GM18517 (cell line): ENCODE measurements around the gene LIMS2.

ENCODE experiments used
- ATAC-seq: cut with Tn5 transposase; IDR thresholded peaks from one replicate; pipeline ENCODE4 v1.9.1; 2021; ENCODE audit warnings: mild to moderate bottlenecking, moderate library complexity; ENCODE audit not compliant: unreplicated experiment

Gene LIMS2

DNA sequence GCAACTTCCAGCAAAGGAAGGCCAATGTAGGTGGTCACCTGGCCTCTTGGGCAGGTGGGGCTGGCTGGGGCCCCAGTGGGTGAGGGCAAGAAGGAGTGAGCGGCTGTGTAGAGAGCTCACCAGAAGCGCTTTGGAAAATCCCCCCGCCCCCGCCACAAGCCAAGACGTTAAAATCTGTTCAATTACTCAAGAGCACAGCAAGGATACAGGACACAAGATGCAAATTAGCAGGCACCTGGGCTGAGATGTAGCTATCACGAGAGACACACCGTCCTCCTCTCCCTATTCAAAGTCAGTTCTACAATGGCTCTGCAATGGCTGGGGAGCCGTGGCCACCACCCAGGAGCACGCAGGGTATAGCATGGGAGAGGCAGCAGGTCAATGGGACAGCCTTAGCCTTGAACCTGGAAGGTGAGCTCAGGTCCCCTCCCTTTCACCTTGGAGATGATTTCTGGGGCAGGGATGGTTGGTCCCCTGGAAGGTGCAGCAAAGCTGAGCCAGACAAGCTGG is 67.9 kb downstream of the LIMS2 start:
- no peak for ATAC-seq

DNA sequence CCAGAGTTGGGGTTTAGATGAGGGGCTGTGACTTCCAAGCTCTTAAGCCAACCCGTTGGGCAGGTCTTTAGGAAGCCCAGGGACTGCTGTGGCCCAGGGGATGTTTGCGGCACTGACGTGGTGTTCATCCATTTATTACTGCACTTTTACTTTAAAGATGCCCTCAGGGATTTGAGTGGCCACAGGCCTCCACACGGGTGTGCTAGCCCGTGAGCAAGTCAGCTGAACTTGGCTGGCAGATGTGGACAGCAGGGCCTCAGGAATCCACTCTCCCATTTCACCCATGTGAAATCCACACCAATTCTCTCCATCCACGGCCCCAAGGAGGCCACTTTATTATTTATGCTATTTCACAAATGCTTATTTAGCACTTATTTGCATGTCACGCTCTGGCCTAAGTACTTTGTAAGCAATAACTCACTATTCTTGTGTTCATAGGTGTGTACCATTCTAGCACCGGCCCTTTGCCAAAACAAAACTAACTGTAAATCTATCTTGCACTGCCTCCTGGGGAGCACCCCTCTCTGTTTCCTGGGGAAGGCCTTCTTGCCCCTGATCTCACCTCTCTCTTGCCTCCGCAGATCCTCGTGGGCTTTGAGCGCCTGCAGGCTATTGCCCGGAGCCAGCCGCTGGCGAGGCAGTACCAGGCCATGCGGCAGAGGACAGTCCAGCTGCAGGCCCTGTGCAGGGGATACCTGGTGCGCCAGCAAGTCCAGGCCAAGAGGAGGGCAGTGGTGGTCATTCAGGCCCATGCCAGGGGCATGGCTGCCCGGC is 68.5 kb downstream of the LIMS2 start:
- ATAC-seq, result no peak

DNA sequence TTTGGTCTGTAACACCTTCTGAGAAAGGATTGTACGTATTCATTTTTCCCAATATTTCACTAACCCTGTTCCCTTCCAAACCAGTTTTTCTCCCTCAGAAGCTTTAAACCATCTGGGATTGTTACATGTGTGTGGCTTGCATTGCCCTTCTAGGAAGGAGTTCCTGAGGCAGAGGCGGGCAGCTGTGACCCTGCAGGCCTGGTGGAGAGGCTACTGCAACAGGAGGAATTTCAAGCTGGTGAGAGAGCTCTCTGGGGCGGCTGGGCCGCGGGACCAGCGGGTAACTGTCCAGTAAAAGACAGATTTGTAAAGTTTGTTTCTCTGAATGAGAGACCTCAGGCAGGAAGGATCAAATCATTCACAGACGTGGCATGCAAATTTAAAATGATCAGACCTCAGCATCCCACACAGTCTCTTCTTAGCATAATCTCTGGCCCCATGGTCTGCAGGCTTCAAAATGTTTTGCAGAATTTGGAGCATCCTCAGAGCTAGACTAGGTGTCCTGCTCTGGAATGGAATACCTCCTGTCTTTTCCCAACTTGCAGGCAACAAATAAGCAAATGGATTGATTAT is 69.6 kb downstream of the LIMS2 start:
- no peak for ATAC-seq

DNA sequence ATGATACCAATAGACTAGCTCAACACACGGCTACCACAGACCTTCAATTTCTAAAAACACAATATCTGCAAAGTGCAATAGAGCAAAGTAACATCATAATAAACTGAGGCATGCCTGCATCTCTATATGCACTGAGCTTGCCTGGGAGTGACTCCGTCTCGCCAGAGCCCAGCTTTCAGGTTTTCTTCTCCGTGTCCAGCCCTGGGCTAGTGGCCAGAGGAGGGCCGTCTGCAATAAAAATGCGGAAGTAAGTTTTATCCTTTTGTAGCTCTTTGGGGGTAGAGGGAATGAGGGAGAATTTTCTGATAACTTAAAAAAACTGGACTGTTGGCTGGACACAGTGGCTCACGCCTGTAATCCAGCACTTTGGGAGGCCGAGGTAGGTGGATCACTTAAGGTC is 70.3 kb downstream of the LIMS2 start:
- ATAC-seq, result no peak

GRCh38 chr2:127599211-127599610 is 76.1 kb downstream of the LIMS2 start:
- no peak for ATAC-seq

GRCh38 chr2:127598711-127599110 is 76.6 kb downstream of the LIMS2 start:
- no peak for ATAC-seq

DNA sequence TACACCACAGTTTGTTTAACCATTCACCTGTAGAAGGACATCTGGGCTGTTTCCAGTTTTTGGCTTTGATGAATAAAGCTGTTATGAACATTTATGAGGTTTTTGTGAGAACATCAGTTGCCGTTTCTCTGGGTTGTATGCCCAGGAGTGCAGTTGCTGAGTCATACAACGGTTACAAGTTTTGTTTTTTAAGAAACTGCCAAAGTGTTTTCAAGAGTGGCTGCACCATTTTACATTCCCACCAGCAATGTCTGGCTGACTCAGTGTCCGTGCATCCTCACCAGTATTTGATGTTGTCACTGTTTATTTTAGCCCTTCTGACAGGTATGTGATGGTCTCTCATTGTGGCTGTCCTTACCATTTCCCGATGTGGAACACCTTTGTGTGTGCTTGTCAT is 77.3 kb downstream of the LIMS2 start:
- ATAC-seq, result no peak

- ATAC-seq, result no peak
Observed at GRCh38 chr2:127597046-127597983, 78.0 kb downstream of the LIMS2 start.

DNA sequence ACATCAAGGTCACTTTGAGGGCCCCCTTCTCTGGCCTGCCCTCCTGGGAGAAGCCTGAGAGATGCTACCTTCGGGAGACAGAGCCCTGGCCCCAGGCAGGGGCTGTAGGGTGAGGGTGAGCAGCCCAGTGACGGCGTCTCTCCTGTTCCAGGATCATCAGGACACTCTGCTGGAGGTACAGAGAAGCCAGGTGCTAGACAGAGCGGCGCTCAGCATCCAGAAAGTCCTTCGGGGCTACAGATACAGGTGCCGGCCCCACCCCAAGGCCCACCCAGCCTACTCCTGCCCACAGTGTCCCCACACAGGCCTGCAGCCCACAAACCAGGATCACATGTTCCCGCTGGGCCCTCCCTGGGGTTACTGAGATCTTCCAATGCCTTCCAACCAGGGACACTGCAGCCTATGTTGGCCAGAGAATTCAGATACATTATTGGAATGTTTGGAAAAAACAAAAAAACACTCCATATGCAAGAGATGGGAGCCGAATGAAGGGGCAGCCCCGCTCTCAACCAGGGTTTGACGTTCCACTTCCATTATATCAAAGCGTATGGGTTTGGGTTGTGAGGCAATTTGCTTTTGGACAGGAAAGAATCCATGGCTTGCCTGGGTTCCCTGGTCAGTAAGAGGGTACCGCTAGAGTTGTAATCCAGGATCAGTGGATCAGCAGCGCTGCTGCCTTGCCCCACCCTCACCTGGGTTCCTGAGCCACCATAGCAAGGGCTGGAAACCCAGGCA is 78.9 kb downstream of the LIMS2 start:
- no peak for ATAC-seq

DNA sequence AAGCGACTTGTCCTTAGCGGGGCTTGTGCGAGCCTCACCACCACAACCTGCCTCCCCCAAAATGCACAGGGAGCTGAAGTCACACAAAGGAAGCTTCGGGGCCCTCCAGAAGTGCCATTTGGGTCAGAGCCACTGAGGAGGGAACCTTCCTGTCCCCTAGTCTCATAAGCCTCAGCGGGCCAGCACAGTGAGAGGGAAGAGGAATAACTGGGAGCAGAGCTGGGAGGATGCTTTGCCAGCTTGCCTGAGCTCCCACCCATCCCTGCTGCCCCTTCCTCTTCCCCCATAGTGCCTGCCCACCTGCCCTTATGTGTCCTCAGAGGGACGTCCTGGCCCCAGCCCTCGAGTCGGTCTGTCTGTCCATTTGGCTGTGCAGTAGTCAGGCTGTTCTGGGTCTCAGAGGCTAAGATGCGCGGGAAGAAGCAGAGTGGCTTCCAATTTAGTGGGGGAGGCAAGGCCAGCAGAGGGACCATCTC is 81.2 kb downstream of the LIMS2 start:
- no peak for ATAC-seq

DNA sequence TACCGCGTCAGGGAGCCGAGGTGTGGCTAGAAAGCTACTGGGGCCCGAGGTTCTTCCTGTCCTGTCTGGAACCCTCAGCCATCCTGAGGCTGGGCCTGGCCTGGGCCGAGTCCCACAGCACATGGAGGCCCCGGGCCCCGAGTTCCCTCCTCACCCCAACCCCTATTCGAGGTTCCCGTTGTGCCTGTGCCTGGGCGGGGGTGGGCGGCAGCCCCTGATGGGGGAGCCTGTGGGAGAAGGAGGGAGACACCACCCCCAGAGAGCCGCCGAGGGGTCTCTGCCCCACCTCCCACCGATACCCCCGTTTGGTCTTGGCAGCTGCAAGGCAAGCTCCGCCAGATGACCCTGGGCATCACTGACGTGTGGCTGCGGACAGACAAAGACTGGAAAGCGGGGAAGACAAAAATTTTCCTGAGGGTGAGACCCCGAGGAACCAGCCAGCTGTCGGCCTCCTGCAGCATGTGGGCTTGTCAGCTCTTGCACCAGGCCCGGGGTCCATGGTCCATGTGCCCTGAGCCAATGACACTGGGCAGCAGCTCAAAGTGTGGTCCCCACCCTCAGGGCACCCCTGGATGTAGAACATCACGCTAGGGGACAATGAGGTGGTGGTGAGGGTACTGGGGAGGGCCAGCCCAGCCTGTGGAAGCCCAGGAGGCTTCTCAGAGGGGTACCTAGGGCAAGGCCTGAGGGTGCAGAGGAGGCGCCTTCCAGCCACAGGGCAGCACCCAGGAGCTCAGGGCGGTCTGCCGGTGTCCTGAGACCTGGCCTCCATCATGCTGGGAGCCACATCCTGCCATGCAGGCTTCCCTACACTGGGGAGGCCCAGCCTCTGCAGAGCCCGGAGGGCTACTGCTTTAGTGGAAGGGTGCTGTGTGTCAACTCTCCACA is 81.9 kb downstream of the LIMS2 start:
- ATAC-seq, result no peak

GRCh38 chr2:127592761-127593227 is 82.5 kb downstream of the LIMS2 start:
- no peak for ATAC-seq

DNA sequence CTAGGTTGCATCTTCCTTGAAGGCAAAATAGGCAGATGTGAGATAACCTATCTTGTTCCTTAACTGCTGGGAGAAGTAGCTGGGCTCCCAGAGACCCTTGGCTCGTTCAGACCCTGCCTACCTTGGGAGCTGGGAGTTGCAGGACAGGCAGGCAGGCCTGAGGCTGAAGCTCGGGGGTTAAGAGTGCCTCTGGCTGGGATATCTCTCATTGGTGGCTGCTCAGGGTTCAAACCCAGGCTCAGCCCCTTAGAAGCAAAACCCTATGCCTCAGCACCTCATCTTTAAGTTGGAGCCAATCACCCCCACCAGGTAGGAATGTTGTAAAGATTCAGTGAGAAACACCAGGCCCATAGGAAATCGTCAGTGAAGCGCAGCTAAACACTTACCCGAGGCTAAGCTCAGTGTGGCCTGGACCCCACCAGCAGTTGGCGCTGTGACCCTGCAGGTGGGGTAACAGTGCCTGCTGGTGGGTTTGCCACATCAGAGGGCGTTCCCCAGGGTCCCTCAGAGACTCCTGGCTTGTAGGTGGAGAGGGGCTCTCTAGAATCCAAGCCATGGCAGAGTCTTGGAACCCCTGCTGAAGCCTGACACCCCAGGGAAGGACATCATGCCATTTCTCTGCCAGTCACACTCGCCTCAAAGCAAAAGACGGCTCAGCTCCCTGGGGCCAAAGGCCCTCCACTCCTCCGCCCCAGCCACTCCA is 84.0 kb downstream of the LIMS2 start:
- peak; percentile 59 for ATAC-seq

DNA sequence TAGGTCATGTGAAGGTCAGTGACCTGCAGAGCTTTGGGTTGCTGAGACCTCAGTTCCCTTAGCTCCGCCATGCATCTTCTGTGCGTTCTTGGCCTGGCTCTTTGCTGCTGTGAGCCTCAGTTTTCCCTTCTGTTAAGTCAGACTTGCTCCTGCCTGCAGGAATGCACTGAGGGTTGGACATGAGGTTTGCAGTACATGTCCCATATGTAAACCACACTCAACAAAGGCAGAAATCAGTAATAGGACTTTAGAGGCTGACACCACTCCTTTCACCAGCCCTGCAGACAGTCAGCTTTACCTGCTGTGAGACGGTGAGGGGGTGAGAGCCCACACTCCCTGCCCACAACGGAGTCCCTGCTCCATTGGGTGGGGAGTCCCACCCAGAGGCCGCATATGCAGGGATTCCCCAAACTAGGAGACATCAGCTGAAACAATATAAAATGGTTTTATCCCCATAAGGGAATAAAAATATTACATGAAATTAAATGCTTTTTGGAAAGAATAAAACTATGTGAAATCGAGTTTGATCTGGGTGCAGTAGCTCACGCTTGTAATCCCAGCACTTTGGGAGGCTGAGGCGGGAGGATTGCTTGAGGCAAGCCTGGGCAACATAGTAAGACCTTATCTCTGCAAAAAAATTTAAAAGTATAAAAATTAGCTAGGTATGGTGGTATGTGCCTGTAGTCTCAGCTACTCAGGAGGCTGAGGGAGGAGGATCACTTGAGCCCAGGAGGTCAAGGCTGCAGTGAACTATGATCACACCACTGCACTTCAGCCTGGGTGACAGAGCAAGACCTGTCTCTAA is 84.7 kb downstream of the LIMS2 start:
- no peak for ATAC-seq

- no peak for ATAC-seq
Observed at GRCh38 chr2:127589841-127590240, 85.5 kb downstream of the LIMS2 start.

DNA sequence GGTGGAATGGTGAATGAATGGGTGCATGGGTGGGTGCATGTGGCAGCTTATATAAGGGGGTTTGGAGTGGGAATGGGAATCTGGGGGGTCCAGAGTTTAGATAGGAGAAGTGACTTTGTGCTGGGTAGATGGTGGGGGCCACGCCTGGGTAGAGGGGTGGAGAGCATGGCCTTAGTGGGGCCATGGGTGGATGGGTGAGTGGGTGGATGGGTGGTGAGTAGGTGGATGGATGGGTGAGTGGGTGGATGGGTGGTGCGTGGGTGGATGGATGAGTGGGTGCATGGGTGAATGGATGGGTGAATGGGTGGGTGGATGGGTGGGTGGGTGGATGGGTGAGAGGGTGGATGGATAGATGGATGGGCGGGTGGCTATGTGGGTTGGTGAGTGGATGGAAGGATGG is 86.0 kb downstream of the LIMS2 start:
- no peak for ATAC-seq
